Stomach smooth muscle (tissue), 2 donors: Measurements from ENCODE around the gene MTF2.

Source experiments
- H3K27ac ChIP-seq: one replicate; pipeline ENCODE4 v1.7.0; 2013; ENCODE audit warnings: mild to moderate bottlenecking, low read length, inconsistent platforms
- H3K27me3 ChIP-seq, 2 donors: one replicate each; pipeline ENCODE4 v1.7.0; 2013; ENCODE audit warnings: low read length in 2 of 2; ENCODE audit not compliant: insufficient read depth in 2 of 2, control insufficient read depth in 1 of 2
- H3K36me3 ChIP-seq, 2 donors: one replicate each; pipeline ENCODE4 v1.7.0; 2013; ENCODE audit warnings: low read length in 2 of 2; ENCODE audit not compliant: control insufficient read depth in 2 of 2, insufficient read depth in 2 of 2
- H3K4me1 ChIP-seq: one replicate; pipeline ENCODE4 v1.7.0; 2013; ENCODE audit warnings: low read length; ENCODE audit not compliant: control insufficient read depth, insufficient read depth
- H3K4me3 ChIP-seq, 2 donors: one replicate each; pipeline ENCODE4 v1.7.0; 2013; ENCODE audit warnings: low read length in 2 of 2
- H3K9ac ChIP-seq, 2 donors: one replicate each; pipeline ENCODE4 v1.7.0; 2013; ENCODE audit warnings: low read length in 2 of 2, mild to moderate bottlenecking in 1 of 2
- H3K9me3 ChIP-seq, 2 donors: one replicate each; pipeline ENCODE4 v1.7.0; 2013; ENCODE audit warnings: low read length in 2 of 2; ENCODE audit not compliant: control insufficient read depth in 2 of 2
- donor health status: healthy.
- donor health status: Pancreatic carcinoma.

Gene MTF2

GRCh38 chr1:93113127-93113526 lies 34.0 kb downstream of the MTF2 start:
- Histone ChIP-seq H3K4me1 (no peaks in the 10 kb centered on the region), H3K36me3 (peaks cover 2 to 11% of the 10 kb centered on the region in 2 donors), H3K9ac (no peak overlapping the region), H3K9me3 (peaks cover 0 to 2% of the 10 kb centered on the region in 2 donors), H3K27me3 (no peaks in the 10 kb centered on the region), H3K4me3 (no peak overlapping the region), H3K27ac (no peak overlapping the region)

DNA sequence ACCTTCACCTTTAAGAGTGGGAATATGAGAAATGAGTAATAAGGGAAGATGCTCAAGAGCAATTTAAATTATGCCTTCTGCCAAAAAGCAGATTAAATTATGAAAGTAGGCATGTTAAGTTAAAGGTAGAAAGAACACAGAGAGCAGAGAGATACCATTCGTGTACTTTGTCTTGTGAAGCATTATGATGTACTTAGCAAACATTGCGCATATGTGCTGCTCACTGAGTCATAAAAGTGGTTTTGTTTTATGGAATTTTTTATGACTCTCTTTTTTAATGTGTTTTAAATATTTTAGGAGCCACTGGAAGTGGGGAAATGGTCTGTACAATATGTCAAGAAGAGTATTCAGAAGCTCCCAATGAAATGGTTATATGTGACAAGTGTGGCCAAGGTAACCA lies 35.3 kb downstream of the MTF2 start:
- Histone ChIP-seq H3K9me3 (no peaks in the 10 kb centered on the region), H3K36me3 (peaks cover 2 to 12% of the 10 kb centered on the region in 2 donors)

DNA sequence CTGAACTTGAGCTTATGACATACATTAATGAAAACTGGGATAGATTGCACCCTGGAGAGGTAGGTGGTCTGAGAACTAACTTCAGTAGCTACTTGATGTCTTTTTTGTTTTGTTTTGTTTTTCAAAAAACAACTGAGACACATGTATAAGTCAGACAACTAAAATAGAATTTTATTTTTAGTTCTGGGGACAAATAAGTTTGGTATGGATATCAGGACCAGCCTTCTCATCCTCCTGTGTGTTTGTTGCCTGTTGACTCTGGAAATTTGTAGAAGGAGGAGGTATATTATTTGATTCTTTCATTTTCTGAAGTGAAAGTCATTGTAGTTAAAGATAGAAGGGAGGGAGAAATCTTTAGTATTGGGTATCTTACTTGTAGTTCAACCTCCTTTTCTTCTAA lies 41.5 kb downstream of the MTF2 start:
- Histone ChIP-seq H3K9me3 (no peaks in the 10 kb centered on the region), H3K27me3 (no peaks in the 10 kb centered on the region), H3K27ac (no peak overlapping the region), H3K9ac (no peak overlapping the region), H3K36me3 (peaks cover 2 to 22% of the 10 kb centered on the region in 2 donors), H3K4me3 (no peak overlapping the region), H3K4me1 (no peaks in the 10 kb centered on the region)

More for the DNA sequence above, 35.3 kb downstream of the MTF2 start:
- Histone ChIP-seq H3K27me3 (no peaks in the 10 kb centered on the region), H3K27ac (no peak overlapping the region), H3K9ac (no peak overlapping the region), H3K4me1 (no peaks in the 10 kb centered on the region), H3K4me3 (no peak overlapping the region)

DNA sequence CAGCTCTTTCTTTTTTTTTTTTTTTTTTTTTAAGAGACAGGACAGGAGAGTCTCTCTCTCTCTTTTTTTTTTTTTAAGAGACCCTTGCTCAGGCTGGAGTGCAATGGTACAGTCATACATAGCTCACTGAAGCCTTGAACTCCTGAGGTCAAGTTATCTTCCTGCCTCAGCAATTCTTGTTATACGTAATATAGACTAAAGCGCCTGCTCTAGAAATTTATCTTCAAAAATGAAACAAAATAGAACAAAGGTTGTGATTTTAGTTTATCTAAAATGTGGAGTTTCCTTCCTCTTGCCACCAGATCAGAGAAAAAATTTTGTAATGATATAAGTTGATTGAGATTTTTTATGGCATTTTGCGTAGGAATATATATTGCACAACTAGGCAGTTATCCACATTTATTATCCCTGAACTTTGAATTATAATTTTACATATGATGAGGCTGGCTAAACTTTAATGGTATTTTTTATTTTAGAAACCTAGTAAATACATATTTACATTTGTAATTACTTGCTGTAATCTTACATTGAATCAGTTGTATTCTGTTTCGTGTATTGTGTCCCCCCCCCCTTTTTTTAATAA lies 44.2 kb downstream of the MTF2 start:
- H3K9me3 ChIP-seq = no peaks in the 10 kb centered on the region
- H3K4me3 ChIP-seq = no peak overlapping the region
- no peak overlapping the region for H3K27ac ChIP-seq
- no peaks in the 10 kb centered on the region for H3K27me3 ChIP-seq
- peaks cover 0 to 11% of the 10 kb centered on the region in 2 donors for H3K36me3 ChIP-seq
- H3K9ac ChIP-seq = no peak overlapping the region
- no peaks in the 10 kb centered on the region for H3K4me1 ChIP-seq

- Histone ChIP-seq H3K9ac (no peak overlapping the region), H3K27ac (no peak overlapping the region), H3K36me3 (peaks cover 0 to 7% of the 10 kb centered on the region in 2 donors), H3K27me3 (no peaks in the 10 kb centered on the region), H3K4me1 (no peaks in the 10 kb centered on the region), H3K9me3 (no peaks in the 10 kb centered on the region), H3K4me3 (no peak overlapping the region)
These were observed 45.7 kb downstream of the MTF2 start for GRCh38 chr1:93124556-93125355.

DNA sequence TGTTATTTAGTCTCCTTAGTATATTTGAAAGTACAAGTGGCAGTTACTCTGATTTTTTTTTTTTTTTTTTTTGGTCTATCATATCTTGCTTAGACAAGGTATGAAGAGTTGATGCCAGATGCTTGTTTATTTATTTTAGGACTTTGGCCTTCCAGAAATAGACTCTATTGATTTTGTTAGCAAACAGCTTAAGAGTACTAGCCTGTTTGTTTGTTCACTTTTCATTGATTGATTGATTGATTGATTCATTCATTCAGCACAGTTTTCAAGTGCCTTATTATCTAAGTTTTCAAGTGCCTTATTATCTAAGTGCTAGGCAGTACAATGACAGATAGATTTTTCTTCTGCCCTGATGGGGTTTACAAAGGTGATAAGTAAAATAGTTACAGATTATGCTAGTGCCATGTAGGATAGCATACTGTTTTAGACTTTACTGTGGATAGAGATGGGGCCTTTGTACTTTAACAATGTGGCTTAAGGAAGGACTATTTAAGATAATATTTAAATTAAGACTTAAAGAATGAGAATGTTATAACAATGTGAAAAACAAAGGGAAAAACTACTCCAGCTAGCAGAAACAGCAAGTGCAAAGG lies 50.5 kb downstream of the MTF2 start:
- Histone ChIP-seq H3K27ac (no peak overlapping the region), H3K4me1 (no peaks in the 10 kb centered on the region), H3K9ac (no peak overlapping the region), H3K36me3 (peaks cover 2 to 4% of the 10 kb centered on the region in 2 donors), H3K27me3 (no peaks in the 10 kb centered on the region), H3K9me3 (no peaks in the 10 kb centered on the region), H3K4me3 (no peak overlapping the region)

DNA sequence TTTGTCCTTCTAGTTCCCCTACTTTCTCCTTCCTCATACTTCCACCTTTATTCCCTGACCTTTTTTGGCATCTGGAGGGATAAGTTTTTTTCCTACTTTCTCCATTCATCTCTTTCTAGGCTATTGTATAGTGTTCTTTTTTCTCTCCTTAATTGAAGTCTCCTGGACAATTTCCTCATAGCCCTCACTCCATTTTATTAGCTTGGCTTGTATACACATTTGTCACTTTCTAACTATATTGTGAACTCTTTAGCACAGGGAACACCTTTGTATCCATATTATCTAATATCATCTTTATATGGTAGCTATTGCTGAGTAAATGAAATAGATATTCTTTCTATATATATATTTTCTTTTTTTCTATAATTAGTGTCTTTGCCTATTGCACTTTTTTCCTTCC lies 53.6 kb downstream of the MTF2 start:
- Histone ChIP-seq H3K27me3 (no peaks in the 10 kb centered on the region), H3K9ac (no peak overlapping the region), H3K4me1 (no peaks in the 10 kb centered on the region), H3K9me3 (no peaks in the 10 kb centered on the region), H3K4me3 (no peak overlapping the region), H3K36me3 (peaks cover 6 to 21% of the 10 kb centered on the region in 2 donors), H3K27ac (no peak overlapping the region)

- H3K4me3 ChIP-seq = no peak overlapping the region
- no peaks in the 10 kb centered on the region for H3K4me1 ChIP-seq
- H3K27me3 ChIP-seq = no peaks in the 10 kb centered on the region
- peaks cover 6 to 24% of the 10 kb centered on the region in 2 donors for H3K36me3 ChIP-seq
- no peaks in the 10 kb centered on the region for H3K9me3 ChIP-seq
- H3K9ac ChIP-seq = no peak overlapping the region
- H3K27ac ChIP-seq = no peak overlapping the region
These were observed 57.4 kb downstream of the MTF2 start for GRCh38 chr1:93136445-93136844.

- Histone ChIP-seq H3K36me3 (peaks cover 6 to 24% of the 10 kb centered on the region in 2 donors), H3K9me3 (no peaks in the 10 kb centered on the region), H3K27ac (no peak overlapping the region), H3K27me3 (no peaks in the 10 kb centered on the region), H3K4me3 (no peak overlapping the region), H3K9ac (no peak overlapping the region), H3K4me1 (no peaks in the 10 kb centered on the region)
These were observed 58.7 kb downstream of the MTF2 start for GRCh38 chr1:93137604-93138292.

DNA sequence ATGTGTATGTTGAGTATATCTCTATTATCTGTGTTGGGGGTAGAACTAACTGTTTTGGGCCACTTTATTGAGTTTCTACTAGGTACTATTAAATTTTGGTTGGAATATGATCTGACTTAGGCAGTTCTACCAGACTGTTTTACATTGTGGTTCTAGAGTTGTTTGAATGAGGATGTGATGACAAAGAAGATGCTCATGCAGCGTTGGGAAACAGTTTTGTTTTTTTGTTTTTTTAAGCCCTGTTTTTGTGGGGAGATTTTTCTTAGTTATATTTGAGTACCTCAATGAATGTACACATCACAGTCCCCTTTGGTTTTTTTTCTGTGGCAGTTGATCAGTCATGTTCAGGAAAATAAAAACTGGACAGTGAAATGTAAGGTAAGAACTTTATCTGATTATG lies 61.0 kb downstream of the MTF2 start:
- Histone ChIP-seq H3K4me3 (no peak overlapping the region), H3K4me1 (no peaks in the 10 kb centered on the region), H3K9ac (no peak overlapping the region), H3K27me3 (no peaks in the 10 kb centered on the region), H3K36me3 (peaks cover 4 to 16% of the 10 kb centered on the region in 2 donors), H3K27ac (no peak overlapping the region), H3K9me3 (no peaks in the 10 kb centered on the region)
